ENCODE measurements around the gene ANK2.

- no peak for TF ChIP-seq CTCF (conservative IDR thresholded peaks at IDR 0.05; ENCODE audit: low read depth in 2 of 2)
- TF ChIP-seq CREB1 (CRISPR knock-in tag; IDR thresholded peaks at IDR 0.05; ENCODE audit: low read depth): no peak
- no peak for TF ChIP-seq EZH2 (IDR thresholded peaks at IDR 0.05; ENCODE audit: low read depth, unreplicated experiment)
- TF ChIP-seq EZH2phosphoT487 (IDR thresholded peaks at IDR 0.05; ENCODE audit: unreplicated experiment): no peak
- no peak for TF ChIP-seq POLR2AphosphoS5 (IDR thresholded peaks at IDR 0.05; ENCODE audit: low read depth)
- no peak for TF ChIP-seq REST (IDR thresholded peaks at IDR 0.05; ENCODE audit: unreplicated experiment)
- no peak for TF ChIP-seq ZNF462 (CRISPR knock-in tag; IDR thresholded peaks at IDR 0.05)
- no peak for TF ChIP-seq NANOG (IDR thresholded peaks at IDR 0.05; ENCODE audit: borderline replicate concordance)
- no peak for TF ChIP-seq ZNF331 (CRISPR knock-in tag; IDR thresholded peaks at IDR 0.05; ENCODE audit: low read depth)
- TF ChIP-seq JUNB (IDR thresholded peaks at IDR 0.05; ENCODE audit: unreplicated experiment): no peak
Measured at GRCh38 chr4:113433116-113433515, 383.7 kb downstream of the ANK2 start.
